GM21360 (cell line): ENCODE measurements around the gene NFRKB.

Source experiments
- ATAC-seq: cut with Tn5 transposase; IDR thresholded peaks from one replicate; pipeline ENCODE4 v1.9.1; 2021; ENCODE audit warnings: mild to moderate bottlenecking, moderate library complexity; ENCODE audit not compliant: unreplicated experiment

NFRKB gene

GRCh38 chr11:129895126-129896041 lies at the start of gene NFRKB:
TSS of gene NFRKB (minus strand) at chr11:129895578. CDS start at chr11:129892849, 2,729 bp downstream.
- ATAC-seq, result peak; percentile 94

GRCh38 chr11:129944696-129945095 lies 49.3 kb upstream of the NFRKB start:
- ATAC-seq, result no peak

- no peak for ATAC-seq
Measured at GRCh38 chr11:129943036-129943435, 47.7 kb upstream of the NFRKB start.

- ATAC-seq, result no peak
Measured at GRCh38 chr11:129939510-129939909, 44.1 kb upstream of the NFRKB start.

GRCh38 chr11:129938764-129939163 lies 43.4 kb upstream of the NFRKB start:
- ATAC-seq, result no peak

GRCh38 chr11:129937592-129938238 lies 42.3 kb upstream of the NFRKB start:
- no peak for ATAC-seq

GRCh38 chr11:129935723-129936122 lies 40.3 kb upstream of the NFRKB start:
- ATAC-seq, result no peak

- ATAC-seq, result no peak
Measured at GRCh38 chr11:129933891-129934290, 38.5 kb upstream of the NFRKB start.

GRCh38 chr11:129933262-129933661 lies 37.9 kb upstream of the NFRKB start:
- no peak for ATAC-seq

GRCh38 chr11:129932381-129933067 lies 37.1 kb upstream of the NFRKB start:
- no peak for ATAC-seq

- no peak for ATAC-seq
Measured at GRCh38 chr11:129930743-129931142, 35.4 kb upstream of the NFRKB start.

- ATAC-seq, result no peak
Measured at GRCh38 chr11:129930296-129930695, 34.9 kb upstream of the NFRKB start.

GRCh38 chr11:129929721-129930120 lies 34.3 kb upstream of the NFRKB start:
- no peak for ATAC-seq

- no peak for ATAC-seq
Measured at GRCh38 chr11:129928923-129929692, 33.7 kb upstream of the NFRKB start.

GRCh38 chr11:129922674-129923073 lies 27.3 kb upstream of the NFRKB start:
- ATAC-seq, result no peak

GRCh38 chr11:129918361-129918760 lies 23.0 kb upstream of the NFRKB start:
- ATAC-seq, result no peak

GRCh38 chr11:129917231-129917630 lies 21.9 kb upstream of the NFRKB start:
- ATAC-seq, result no peak

- ATAC-seq, result no peak
Measured at GRCh38 chr11:129911298-129911697, 15.9 kb upstream of the NFRKB start.

GRCh38 chr11:129910360-129910759 lies 15.0 kb upstream of the NFRKB start:
- ATAC-seq, result no peak

GRCh38 chr11:129905402-129905801 lies 10.0 kb upstream of the NFRKB start:
- ATAC-seq, result no peak

- ATAC-seq, result no peak
Measured at GRCh38 chr11:129896062-129896461, 684 bp upstream of the NFRKB start.
